HG03135 (cell line): ENCODE data around the gene ATXN7L1.

Experiments used
- ATAC-seq: cut with Tn5 transposase; IDR thresholded peaks from one replicate; pipeline ENCODE4 v1.9.1; 2021; ENCODE audit warnings: mild to moderate bottlenecking, moderate library complexity; ENCODE audit not compliant: unreplicated experiment

ATXN7L1 gene

GRCh38 chr7:105653441-105654005 is 222.9 kb downstream of the ATXN7L1 start:
- no peak for ATAC-seq

DNA sequence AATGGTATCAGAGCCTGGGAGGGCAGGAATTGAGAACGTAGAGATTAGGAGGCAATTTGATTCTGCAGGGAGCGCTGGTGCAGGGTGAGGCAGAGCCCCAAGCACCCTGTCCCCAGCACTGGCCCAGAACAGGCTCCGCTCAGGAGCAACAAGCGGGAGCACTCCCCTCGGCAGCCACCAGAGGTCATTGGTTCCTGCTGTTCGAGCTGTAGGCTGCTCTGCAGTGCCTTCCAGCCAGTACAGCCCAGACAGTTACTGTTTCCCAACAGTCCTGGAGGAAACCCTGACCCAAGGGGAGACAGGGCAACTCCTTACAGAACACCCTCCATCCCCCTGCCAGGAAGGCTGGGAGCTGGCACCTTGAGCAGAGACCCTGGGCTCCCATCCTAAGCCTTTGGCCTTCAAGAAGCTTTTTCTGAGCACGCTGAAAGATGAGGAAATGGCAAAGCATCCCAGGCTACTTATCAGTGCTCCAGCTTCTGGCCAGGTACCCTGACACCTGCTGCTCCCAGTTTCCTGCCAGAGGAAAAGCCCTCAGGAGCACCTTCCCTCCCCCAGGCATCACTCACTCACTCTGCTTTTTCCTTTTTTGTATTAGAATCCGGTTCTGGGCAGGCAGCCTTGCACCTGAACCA is 223.9 kb downstream of the ATXN7L1 start:
- peak; percentile 74 for ATAC-seq

- ATAC-seq = no peak
These were observed 224.6 kb downstream of the ATXN7L1 start for GRCh38 chr7:105651798-105652197.

DNA sequence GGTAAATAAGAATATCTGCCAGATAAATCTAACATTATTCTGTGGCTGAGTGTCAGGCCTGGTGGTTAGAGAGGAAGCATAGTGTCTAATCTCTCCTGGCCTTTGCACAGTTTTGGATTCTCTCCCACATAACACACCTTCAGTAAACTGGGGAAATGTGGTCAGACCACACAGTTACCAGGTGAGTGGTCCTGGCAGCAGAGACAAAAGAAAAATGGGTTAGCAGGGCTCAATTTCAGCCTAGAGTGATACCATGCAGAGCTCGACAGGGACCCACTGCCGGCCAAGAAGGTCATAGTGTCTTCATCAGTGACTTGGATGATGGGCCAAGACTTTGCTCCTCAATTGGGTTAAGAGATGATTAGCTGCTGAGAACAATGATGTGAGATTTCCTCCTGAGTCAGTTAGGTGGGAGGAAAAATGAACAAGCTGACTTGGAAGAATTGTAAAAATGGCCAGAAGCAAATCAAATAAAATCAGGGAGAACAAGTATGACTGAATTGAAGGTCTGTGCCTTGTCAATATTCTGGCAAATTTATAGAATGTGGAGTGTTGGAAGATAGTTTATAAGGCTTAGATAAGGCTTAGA is 225.9 kb downstream of the ATXN7L1 start:
- ATAC-seq = no peak

- no peak for ATAC-seq
These were observed 226.5 kb downstream of the ATXN7L1 start for GRCh38 chr7:105649727-105650381.

DNA sequence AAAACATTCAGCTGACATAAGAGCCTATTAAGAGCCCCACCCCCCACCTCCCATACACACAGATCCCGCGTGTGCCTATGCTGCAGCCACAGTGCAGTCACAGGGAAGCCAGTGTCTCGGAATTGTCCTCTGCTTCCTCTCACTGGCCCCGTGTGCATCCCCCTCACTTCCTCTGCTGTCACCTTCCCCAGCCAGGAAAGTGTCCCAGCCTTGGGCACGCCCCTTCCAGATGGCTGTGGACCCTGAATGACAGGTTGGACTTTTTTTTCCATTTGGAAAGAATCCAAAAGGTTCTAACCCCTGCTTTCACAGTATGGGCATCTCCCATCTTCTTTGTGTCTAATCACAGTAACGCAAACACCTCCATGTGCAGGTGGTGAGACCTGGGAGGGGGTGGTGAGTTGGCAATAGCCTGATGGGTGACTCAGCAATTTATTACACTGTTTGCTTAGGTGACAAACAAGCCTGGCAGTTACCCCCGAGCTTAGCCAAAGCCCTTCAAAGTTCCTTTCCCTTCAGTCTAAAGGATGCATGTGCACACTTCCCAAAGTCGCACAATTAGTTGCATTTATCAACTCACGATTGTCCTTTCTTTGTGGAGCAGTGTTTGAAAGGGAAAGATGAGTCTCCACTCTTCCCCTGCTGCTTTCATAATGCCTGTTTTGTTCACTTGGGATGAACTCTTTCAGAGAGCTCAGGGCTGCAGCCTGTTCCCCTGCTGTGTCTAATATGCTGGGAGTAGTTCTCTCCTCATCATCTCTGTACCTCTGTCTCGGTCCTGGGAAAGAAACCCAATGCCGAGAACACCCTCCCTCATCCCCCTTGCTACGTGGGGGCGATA is 227.6 kb downstream of the ATXN7L1 start:
- ATAC-seq = no peak

- ATAC-seq = no peak
These were observed 228.8 kb downstream of the ATXN7L1 start for GRCh38 chr7:105647591-105647990.

- ATAC-seq = no peak
These were observed 231.5 kb downstream of the ATXN7L1 start for GRCh38 chr7:105644937-105645336.

DNA sequence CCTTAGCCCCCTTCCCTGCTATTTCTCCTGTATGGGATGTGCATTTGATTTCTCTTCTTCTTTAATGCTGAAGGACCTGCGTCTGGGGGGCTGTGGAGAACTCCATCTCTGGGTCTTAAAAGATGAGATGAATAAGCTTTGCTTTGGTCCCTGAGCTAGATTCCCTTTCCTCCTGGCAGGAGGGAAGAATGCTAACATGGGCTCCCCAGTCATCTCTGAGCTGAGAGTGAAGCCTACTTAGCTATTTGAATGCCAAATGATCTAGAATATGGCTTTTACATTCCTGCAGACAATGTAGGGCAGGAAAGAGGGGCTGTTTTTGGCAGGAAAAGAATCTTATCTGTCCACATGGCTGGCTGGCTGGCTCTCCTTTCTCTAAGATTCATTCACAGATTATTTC is 232.5 kb downstream of the ATXN7L1 start:
- no peak for ATAC-seq

DNA sequence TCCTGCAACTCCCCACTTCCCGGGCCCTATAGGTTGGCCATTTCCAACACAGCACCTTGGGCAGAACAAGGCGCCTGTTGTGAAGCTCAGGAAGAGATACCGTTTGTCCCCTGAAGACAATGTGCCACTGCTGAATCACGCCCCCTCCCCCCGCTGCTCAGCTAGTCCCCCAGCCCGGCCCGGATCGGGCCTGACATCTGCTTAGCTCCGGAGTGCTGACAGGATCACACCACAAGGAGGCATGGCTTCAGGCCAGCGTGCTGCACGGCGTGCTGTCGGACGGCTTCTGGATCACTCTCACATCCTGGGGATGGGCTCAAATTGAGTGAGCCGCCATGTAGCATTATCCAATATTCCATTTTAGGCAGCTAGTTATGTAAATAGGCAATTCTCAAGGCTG is 233.0 kb downstream of the ATXN7L1 start:
- ATAC-seq = no peak

DNA sequence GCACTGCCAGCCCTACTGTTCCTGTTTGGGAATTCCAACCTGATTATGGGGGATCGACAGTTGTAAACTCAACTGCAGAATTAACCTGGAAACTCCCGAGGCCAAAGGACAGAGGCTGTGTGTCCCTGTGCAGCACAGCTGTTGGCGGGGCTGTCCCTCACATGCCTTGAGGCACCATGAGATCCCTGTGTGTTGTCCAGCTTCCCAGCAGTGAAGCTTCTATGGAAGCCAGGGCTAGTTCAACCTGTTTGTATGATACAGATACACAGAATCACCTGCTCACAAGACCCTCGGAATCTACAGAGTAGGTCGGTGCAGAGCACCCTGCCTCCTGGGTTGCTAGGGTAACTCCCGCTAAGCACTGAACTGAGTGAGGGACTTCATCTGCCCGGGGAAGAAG is 234.1 kb downstream of the ATXN7L1 start:
- no peak for ATAC-seq

DNA sequence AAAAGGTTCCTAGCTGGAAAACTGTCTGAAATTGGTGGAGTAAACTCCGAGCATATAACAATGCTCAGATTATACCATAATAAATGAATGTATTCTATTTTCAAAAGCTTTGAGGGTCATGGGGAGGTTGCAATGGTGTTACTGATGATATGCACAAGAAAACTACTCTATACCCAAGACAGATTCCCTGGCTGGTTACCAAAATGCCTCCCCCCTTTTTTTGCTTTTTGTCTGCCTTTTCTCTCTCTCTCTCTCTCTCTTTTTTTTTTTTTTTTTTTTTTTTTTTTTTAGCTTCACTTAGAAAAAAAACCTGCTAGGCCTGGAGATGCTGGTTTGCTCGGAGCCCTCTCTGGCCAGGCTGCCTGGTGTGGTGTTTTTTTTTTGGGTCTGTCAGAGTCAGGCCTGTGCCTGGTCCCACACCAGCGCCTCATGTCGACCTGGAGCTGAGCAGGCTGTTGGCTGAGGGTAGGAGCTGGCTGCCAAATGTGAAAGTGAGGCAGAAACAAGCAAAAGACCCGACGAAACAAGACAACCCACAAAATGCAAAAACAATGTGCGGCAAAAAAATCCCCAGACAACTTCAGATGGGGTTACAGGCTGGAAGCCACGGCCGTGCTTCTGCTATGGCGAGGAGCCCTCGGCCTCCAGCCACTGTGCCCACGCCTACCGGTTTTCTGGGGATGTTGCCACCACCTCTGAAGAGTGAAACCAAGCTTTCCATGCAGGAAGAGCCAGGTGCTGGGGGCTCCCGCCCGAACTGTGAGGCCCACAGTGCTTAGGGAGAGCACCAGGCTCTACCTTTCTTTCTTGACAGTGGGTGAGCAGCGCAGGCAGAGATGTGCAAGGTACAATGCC is 235.2 kb downstream of the ATXN7L1 start:
- ATAC-seq = no peak

- ATAC-seq = no peak
These were observed 236.5 kb downstream of the ATXN7L1 start for GRCh38 chr7:105639667-105640493.

GRCh38 chr7:105638902-105639495 is 237.4 kb downstream of the ATXN7L1 start:
- ATAC-seq = no peak

DNA sequence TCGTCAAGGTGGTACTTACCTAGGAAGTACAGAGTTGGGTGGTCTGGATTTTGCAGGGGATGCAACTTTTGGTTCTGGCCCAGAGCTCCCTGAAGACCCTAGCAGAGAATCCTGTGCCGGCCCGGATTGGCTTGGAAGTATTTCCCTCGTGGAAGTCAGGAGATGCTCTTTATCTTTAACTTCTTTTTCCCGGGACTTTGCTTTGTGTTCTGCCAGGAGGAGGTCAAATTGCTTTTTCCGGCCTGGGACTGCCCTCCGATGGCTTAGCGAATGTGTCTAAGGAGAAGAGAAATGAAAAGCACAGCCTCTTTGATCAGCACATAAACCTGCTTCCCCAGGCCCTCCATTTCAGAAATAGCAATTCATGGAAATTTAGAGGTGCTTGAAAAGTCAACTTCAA is 238.1 kb downstream of the ATXN7L1 start:
- no peak for ATAC-seq

DNA sequence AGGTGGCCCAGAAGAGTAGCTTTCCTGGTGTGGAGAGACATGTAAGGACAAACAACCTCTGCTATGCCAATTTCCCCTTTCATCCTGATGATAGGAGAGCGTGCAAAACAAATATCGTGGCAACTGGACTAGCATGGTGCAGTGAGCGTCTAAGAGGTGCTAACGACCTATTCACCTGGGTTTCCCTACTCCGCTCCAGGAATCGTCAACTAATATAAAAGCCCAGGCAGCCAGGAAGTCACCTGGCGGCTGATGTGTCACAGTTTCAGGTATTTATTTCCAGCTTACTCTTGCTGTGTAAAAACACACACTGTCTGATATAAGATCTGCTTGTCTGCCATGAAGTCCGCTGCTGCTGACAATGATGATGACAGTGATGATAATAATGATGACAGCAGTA is 238.6 kb downstream of the ATXN7L1 start:
- no peak for ATAC-seq

- no peak for ATAC-seq
These were observed 239.4 kb downstream of the ATXN7L1 start for GRCh38 chr7:105636982-105637381.

- no peak for ATAC-seq
These were observed 241.2 kb downstream of the ATXN7L1 start for GRCh38 chr7:105635197-105635596.

- ATAC-seq = no peak
These were observed 250.4 kb downstream of the ATXN7L1 start for GRCh38 chr7:105625986-105626385.
